DOHH2 (cell line): ENCODE measurements around the gene PTPRN2.

Source experiments
- H3F3A ChIP-seq: fragments of 200-600 bp; sonication (generic), shearing (Covaris generic); 2 replicates; pipeline ENCODE4 v1.6.0; 2016; ENCODE audit warnings: antibody characterized with exemption, mild to moderate bottlenecking; ENCODE audit not compliant: control insufficient read depth, insufficient read depth
- H3K27ac ChIP-seq: fragments of 200-600 bp; sonication (generic); 2 replicates; pipeline ENCODE4 v1.5.1; 2014; ENCODE audit warnings: low read depth, mild to moderate bottlenecking, low read length, moderate library complexity
- H3K27me3 ChIP-seq: fragments of 200-600 bp; sonication (generic); 2 replicates; pipeline ENCODE4 v1.6.1; 2014; ENCODE audit warnings: mild to moderate bottlenecking, low read length, mixed read lengths; ENCODE audit not compliant: control insufficient read depth
- H3K36me3 ChIP-seq: fragments of 200-600 bp; sonication (generic); 2 replicates; pipeline ENCODE4 v1.6.1; 2014; ENCODE audit warnings: mild to moderate bottlenecking, low read length, moderate library complexity, mixed read lengths; ENCODE audit not compliant: control insufficient read depth
- H3K4me1 ChIP-seq: fragments of 200-600 bp; sonication (generic); 2 replicates; pipeline ENCODE4 v1.6.1; 2014; ENCODE audit warnings: mild to moderate bottlenecking, low read length, mixed read lengths; ENCODE audit not compliant: control insufficient read depth
- H3K4me2 ChIP-seq: fragments of 200-600 bp; sonication (generic); 2 replicates; pipeline ENCODE4 v1.6.0; 2014; ENCODE audit warnings: mild to moderate bottlenecking, low read length, moderate library complexity
- H3K4me3 ChIP-seq: fragments of 200-600 bp; sonication (generic); 2 replicates; pipeline ENCODE4 v1.5.1; 2014; ENCODE audit warnings: mild to moderate bottlenecking, low read length, mixed read lengths
- H3K79me2 ChIP-seq: fragments of 200-600 bp; sonication (generic); 2 replicates; pipeline ENCODE4 v1.6.1; 2014; ENCODE audit warnings: mild to moderate bottlenecking, low read length, mixed read lengths; ENCODE audit not compliant: control insufficient read depth
- H3K9me2 ChIP-seq: fragments of 200-600 bp; sonication (generic); replicated peaks from 2 replicates; pipeline ENCODE4 v1.6.1; 2014; ENCODE audit warnings: mild to moderate bottlenecking, low read length, mixed read lengths; ENCODE audit not compliant: control insufficient read depth
- H3K9me3 ChIP-seq: fragments of 200-600 bp; sonication (generic); 2 replicates; pipeline ENCODE4 v1.6.1; 2014; ENCODE audit warnings: antibody characterized with exemption, low read length, mixed read lengths; ENCODE audit not compliant: control insufficient read depth, insufficient read depth
- H4K20me1 ChIP-seq: fragments of 200-600 bp; sonication (generic); 2 replicates; pipeline ENCODE4 v1.6.0; 2014; ENCODE audit warnings: low read depth, mild to moderate bottlenecking, antibody characterized with exemption, low read length, moderate library complexity; ENCODE audit not compliant: control insufficient read depth, insufficient read depth
- EZH2phosphoT487 ChIP-seq: fragments of 200-600 bp; sonication (generic); IDR thresholded peaks from 2 replicates; pipeline ENCODE4 v1.6.1; 2017; ENCODE audit warnings: borderline replicate concordance, mild to moderate bottlenecking, antibody characterized with exemption, low read length, moderate library complexity, mixed read lengths
- TF ChIP-seq, protein P1 (sequence below): fragments of 200-600 bp; sonication (generic); IDR thresholded peaks from one replicate; pipeline ENCODE4 v1.5.1; 2014; ENCODE audit warnings: antibody characterized with exemption, mild to moderate bottlenecking, low read depth, low read length; ENCODE audit not compliant: poor library complexity, severe bottlenecking

PTPRN2 gene

DNA sequence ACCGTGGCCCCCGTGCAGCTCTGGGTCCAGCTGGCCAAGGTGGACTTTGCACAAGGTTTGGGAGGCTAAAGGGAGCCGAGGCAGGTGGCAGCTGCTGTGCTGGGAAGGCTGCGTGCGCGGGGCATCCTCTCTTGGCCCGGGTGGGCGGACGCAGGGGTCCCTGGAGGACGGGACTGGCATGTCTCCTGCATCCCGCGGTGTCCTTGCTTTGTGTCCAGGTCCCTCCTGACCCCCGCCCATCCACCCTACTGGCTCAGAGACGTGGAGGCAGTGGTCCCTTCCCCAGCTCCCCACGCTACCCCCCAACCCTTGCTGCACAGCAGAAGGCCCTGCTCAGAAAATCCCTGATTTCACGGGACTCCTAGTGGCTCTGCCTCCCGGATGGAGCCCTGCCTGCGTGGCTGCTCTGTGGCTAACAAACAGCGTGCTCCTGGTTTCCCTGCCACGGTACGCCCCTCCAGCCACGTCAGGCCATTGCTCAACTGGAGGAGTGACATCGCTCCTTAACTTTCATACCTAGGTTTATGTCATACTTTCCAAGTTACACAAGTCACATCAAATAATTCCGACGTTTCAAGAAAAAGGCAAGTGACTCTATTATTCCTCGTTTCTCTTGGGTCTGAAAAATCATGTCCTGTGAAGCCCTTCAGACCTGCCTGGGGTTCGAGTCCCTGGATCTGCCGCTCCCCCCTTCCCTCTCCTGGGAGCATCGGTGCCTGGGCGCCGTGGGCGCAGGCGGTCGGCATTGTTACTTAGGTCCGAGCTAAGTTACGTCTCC is 829.0 kb downstream of the PTPRN2 start:
- Histone ChIP-seq H3F3A (no peaks in the 10 kb centered on the region), H3K4me1 (no peaks in the 10 kb centered on the region), H4K20me1 (no peaks in the 10 kb centered on the region), H3K9me2 (no peaks in the 10 kb centered on the region), H3K4me2 (no peak overlapping the region), H3K36me3 (no peaks in the 10 kb centered on the region), H3K79me2 (no peaks in the 10 kb centered on the region), H3K4me3 (no peak overlapping the region), H3K27me3 (no peaks in the 10 kb centered on the region), H3K9me3 (peaks cover 7% of the 10 kb centered on the region; the same call in 1 of the 2 replicates), H3K27ac (no peak overlapping the region)
- no peak for TF ChIP-seq EZH2phosphoT487
- TF ChIP-seq, protein P1, sequence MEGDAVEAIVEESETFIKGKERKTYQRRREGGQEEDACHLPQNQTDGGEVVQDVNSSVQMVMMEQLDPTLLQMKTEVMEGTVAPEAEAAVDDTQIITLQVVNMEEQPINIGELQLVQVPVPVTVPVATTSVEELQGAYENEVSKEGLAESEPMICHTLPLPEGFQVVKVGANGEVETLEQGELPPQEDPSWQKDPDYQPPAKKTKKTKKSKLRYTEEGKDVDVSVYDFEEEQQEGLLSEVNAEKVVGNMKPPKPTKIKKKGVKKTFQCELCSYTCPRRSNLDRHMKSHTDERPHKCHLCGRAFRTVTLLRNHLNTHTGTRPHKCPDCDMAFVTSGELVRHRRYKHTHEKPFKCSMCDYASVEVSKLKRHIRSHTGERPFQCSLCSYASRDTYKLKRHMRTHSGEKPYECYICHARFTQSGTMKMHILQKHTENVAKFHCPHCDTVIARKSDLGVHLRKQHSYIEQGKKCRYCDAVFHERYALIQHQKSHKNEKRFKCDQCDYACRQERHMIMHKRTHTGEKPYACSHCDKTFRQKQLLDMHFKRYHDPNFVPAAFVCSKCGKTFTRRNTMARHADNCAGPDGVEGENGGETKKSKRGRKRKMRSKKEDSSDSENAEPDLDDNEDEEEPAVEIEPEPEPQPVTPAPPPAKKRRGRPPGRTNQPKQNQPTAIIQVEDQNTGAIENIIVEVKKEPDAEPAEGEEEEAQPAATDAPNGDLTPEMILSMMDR = no peak

DNA sequence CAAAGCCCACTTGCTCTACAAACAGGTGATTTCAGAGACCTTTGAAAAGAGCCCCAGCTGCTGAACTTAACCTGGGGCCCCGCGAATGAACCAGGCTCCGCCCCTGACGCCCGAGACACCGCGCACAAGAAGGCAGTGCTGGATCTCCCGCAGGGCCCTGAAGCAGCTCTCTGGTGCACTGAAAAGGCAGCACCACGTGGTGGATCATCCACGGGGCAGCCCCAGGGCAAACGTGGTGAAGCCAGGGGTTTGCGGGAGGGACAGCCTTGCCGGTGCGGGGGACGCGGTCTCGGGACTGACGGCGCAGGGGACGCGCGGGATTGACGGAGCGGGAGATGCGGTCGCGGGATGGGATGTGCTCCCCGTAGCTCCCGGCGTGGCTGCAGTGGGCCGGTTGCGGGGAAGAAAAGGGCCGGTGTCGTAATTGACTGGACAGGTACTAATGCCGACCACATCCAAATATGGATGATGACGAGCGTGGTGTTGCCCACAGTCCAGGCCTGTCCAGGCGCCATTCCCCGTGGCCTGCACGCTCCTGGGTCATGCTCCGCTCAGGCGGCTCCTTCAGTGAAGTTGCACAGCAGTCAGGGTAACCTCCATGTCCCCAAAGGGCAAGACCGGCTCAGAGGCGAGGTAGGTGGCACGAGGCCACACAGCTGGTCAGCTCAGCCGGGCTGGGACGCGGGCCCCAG is 829.7 kb downstream of the PTPRN2 start:
- no peaks in the 10 kb centered on the region for H3K9me2 ChIP-seq
- no peak overlapping the region for H3K4me3 ChIP-seq
- no peak overlapping the region for H3K27ac ChIP-seq
- peaks cover 1% of the 10 kb centered on the region; the same call in 1 of the 2 replicates for H3K9me3 ChIP-seq
- H3K4me1 ChIP-seq = no peaks in the 10 kb centered on the region
- no peaks in the 10 kb centered on the region for H3K79me2 ChIP-seq
- no peaks in the 10 kb centered on the region for H4K20me1 ChIP-seq
- H3K4me2 ChIP-seq = no peak overlapping the region
- no peaks in the 10 kb centered on the region for H3F3A ChIP-seq
- TF ChIP-seq, protein P1 = no peak
- TF ChIP-seq EZH2phosphoT487 = no peak
- no peaks in the 10 kb centered on the region for H3K27me3 ChIP-seq
- H3K36me3 ChIP-seq = no peaks in the 10 kb centered on the region

DNA sequence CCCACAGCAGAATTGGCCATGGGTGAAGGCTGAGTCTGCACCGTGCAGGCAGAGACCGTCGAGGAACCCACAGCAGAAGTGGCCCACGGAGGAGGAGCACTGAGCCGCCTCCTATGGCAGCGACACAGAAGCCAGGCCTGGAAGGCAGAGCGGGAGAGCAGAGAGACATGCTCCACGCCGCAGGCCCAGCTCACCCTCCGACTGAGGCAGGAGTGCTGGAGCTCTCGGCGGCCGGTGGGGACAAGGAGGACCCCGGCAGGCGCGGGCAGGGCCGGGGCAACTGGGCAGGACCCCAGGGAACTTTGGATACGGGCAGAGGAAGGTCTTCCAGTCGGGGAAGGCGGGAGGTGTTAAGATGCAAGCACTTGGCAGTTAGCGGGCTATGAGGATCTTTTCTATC is 830.4 kb downstream of the PTPRN2 start:
- Histone ChIP-seq H3K27ac (no peak overlapping the region), H3F3A (no peaks in the 10 kb centered on the region), H3K9me3 (no peaks in the 10 kb centered on the region; the same call in 1 of the 2 replicates), H3K79me2 (no peaks in the 10 kb centered on the region), H3K4me1 (no peaks in the 10 kb centered on the region), H3K4me2 (no peak overlapping the region), H3K36me3 (no peaks in the 10 kb centered on the region), H3K27me3 (no peaks in the 10 kb centered on the region), H3K4me3 (no peak overlapping the region), H3K9me2 (no peaks in the 10 kb centered on the region), H4K20me1 (no peaks in the 10 kb centered on the region)
- TF ChIP-seq, protein P1 = no peak
- TF ChIP-seq EZH2phosphoT487 = no peak
